Raji (cell line): ENCODE data around the gene CDK7.

Experiments
- POLR2A ChIP-seq: IDR thresholded peaks from 2 replicates; pipeline ENCODE4 v1.6.1; 2011; ENCODE audit warnings: low read depth, low read length, control low read depth; ENCODE audit not compliant: insufficient read depth

CDK7 gene

DNA sequence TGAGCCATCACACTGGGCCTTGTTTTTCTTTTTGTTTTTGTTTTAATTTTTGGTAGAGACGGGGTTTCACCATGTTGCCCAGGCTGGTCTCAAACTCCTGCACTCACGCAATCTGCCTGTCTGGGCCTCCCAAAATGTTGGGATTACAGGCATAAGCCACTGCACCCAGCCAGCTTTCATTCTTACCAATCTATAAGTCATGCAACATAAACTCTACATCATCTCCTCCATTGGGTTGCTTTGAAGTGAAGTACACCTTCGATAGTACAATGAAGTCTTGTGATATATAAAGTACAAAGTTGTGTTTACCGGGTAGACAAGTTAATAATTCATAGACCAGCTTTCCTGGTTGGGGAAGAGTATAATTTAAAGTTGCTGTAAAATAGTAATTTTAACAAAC lies 8.8 kb upstream of the CDK7 start:
- TF ChIP-seq POLR2A, result no peak

DNA sequence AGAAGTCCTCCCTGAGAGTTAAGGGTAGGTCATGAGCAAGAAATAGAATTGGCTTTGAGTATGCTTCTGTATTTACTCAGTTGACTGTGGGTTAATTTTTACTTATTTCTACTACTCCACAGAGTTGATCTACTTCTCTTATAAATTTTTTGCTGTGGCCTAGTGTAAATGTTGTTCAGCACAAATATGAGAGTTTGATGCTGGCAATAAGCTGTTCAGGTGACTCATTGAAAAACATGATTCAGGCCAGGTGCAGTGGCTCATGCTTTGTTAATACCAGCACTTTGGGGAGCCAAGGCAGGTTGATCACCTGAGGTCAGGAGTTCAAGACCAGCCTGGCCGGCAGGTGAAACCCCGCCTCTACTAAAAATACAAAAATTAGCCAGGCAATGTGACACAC lies 4.5 kb upstream of the CDK7 start:
- TF ChIP-seq POLR2A, result no peak

DNA sequence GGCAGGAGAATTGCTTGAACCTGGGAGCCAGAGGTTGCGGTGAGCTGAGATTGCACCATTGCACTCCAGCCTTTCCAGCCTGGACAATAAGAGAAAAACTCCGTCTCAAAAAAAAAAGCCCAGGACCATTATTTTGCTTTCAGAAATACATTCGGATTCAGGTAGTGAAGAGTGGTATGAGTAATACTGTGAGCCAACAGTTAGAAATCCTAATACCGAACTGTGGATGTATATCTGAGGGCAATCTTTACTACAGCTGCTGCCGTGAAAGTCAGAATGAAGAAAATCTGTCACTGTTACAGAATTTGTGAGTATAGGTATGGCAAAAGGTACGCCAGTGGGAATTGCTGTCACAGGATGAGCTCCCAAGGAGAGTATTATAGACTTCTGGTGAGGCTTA lies 3.4 kb upstream of the CDK7 start:
- no peak for TF ChIP-seq POLR2A

DNA sequence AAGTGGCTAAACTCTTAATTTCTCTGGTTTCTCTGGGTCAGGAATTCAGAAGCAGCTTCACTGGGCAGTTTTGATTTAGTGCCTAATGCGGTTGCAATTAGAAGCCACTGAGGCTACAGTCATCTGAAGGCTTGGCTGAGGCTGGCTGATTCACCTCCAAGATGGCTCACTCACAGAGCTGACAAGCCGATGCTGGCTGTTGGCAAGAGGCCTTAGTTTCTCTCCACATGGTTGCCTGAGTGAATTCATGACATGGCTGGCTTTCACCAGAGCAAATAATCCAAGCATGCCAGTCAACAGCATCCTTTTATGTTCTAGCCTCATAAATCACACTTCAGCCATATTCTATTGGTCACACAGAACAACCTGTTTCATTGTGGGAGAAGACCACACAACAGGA lies 2.8 kb upstream of the CDK7 start:
- no peak for TF ChIP-seq POLR2A

DNA sequence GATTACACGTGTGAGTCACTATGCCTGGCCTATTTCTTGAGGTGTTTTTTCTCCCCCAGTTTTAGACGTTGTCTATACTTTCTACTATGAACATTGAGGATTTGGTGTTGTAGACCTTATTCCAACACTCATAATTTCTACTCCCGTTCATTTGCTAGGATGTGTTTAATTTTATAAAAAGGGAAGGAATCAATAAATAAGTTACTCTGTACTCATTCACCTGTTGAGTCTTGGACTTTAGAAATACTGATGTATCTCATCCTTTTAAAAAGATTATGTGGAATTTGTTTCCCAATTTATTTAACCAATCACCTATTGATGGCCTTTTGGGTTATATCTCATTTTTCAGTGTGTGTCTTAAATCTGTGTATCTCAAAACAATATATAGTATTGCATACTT lies 3.2 kb downstream of the CDK7 start:
- no peak for TF ChIP-seq POLR2A

DNA sequence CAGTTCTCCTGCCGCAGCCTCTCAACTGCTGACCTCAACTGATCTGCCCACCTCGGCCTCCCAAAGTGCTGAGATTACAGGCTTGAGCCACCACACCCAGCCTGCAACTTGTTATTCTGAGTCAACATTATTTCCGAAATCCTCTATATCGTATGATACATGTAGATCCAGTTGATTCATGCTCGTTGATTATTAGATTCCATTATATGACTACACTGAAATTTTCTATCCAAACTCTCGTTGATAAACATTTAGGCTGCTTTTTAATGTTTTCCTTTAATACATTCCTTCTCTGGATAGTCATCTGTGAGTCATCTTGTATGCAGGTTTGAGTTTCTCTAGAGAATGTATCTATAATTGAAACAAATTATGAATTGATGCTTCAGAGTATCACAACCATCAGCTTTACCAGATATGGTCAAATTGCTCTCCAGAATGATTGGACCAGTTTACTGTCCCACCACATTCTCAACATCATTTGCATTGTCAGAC lies 4.1 kb downstream of the CDK7 start:
- TF ChIP-seq POLR2A, result no peak

DNA sequence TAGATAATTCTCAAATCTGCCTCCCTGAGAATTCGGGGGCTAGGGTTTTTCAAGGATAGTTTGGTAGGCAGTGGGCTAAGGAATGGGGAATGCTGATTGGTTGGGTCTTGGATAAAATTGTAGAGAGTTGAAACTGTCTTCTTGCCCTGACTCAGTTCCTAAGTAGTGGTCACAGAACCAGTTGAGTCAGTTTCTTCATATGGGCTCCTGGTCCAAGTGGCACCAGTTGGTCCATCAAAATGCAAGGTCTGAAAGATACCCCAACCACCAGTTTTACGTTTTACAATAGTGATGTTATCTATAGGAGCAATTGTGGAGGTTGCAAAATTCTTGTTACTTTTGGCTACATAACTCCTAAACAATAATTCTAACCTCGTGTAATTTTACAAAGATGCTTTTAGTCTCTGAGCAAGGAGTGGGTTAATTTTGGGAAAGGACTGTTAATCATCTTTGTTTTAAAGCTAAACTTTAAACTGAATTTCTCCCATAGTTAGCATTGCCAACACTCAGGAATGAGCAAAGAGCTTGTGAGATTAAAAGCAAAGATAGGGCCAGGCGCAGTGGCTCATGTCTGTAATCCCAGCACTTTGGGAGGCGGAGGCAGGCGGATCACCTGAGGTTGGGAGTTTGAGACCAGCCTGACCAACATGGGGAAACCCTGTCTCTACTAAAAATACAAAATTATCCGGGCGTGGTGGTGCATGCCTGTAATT lies 7.7 kb downstream of the CDK7 start:
- no peak for TF ChIP-seq POLR2A

DNA sequence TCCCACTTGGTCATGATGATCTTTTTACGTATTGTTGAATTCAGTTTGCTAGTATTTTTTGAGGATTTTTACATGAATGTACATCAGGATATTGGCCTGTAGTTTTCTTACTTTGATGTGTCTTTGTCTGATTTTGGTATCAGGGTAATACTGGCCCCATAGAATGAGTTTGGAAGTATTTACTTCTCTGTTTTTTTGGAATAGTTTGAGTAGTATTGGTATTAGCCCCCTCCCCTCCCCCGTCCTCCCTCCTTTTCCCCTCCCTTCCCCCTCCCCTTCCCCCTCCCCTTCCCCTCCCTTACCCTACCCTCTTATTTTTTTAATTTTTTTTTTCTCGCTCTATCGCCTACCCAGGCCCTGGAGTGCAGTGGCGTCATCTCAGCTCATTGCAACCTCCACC lies 10.3 kb downstream of the CDK7 start:
- no peak for TF ChIP-seq POLR2A

DNA sequence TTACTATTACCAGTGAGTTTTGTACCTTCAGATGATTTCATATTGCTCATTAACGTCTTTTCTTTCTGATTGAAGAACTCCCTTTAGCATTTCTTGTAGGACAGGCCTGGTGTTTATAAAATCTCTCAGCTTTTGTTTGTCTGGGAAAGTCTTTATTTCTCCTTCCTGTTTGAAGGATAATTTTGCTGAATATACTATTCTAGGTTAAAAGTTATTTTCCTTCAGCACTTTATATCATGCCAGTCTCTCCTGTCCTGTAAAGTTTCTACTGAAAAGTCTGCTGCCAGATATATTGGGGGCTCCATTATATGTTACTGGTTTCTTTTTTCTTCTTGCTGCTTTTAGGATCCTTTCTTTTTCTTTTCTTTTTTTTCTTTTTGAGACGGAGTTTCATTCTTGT lies 13.3 kb downstream of the CDK7 start:
- no peak for TF ChIP-seq POLR2A

DNA sequence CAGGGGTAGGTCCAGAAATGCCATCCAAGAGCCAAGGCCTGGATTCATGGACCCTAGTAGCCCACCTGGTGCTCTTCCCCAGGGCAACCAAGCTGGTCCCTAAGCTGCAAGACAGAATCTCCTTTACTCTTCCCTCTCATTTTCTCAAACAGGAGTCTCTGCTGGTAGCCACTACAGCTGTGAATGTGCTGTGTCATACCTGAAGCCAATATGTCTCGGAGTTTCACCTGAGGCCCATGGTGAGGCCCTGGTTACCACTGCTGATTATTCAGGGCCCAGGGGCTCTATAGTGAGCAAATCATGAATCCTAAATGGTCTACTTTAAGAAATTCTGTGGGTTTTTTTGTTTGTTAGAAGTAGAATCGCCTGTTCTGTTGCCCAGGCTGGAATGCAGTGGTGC lies 15.9 kb downstream of the CDK7 start:
- no peak for TF ChIP-seq POLR2A

DNA sequence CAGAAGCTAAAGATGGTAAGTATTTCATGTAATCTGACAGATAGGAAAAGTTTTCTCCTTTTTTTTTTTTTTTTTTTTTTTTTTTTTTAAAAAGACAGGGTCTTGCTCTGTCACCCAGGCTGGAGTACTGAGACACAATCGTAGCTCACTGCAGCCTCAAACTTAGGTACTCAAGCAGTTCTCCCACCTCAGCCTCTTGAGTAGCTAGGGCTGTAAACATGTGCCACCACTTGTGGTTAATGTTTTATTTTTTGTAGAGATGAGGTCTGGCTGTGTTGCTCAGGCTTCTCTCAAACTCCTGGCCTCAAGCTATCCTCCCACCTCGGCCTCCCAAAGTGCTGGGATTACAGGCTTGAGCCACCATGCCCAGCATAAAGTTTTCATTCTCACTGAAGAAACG lies 17.8 kb downstream of the CDK7 start:
- TF ChIP-seq POLR2A, result no peak

DNA sequence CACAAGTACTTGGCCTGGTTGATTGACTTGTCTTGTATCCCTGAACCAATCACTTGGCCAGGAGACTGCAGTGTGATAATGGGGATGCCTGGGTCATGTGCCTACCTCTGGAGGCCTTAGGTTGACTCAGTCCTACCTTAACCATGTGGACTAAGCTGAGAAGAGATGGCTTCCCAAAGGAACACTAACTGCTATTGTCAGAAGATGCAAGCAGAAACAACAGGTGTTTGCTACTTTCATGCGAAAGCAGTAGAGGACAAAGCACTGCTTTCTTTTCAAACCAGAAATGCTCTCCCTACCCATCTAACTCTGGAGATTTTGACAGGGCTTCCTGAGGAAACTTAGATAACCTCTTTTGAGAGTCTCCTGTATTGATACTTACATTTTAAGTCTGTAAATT lies 22.9 kb downstream of the CDK7 start:
- no peak for TF ChIP-seq POLR2A

DNA sequence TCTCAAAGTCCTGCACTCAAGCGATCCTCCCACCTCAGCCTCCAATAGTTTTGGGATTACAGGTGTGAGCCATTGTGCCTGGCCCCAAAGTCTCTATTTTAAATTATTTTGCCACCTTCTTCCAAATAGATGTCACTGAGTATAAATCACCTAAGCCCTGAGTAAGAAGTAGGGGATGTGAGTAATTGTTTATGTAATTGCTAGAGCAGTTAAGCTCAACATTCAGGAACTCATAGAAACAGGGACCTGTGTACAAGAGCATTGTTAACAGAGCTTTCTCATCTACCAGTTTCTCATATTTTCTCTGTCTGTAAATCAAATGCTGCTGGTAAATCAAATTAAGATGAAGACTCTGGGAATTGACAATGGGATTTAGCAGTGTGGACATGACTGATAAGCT lies 26.3 kb downstream of the CDK7 start:
- no peak for TF ChIP-seq POLR2A

DNA sequence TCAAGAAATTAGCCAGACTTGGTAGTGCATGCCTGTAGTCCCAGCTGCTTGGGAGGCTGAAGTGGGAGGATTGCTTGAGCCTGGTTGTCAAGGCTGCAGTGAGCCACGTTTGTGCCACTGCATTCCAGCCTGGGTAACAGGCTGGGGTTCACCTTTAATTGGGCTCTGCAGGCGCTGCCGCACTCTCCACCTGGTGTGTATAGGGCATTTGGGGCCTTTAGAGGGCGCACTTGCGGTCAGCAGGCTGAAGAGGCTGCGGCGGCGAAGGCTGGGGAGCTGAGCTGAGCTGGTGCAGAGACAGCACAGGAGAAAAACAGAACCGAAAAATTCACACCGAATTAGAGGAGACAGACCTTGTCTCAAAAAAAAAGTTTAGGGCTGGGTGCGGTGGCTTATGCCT lies 31.2 kb downstream of the CDK7 start:
- no peak for TF ChIP-seq POLR2A

DNA sequence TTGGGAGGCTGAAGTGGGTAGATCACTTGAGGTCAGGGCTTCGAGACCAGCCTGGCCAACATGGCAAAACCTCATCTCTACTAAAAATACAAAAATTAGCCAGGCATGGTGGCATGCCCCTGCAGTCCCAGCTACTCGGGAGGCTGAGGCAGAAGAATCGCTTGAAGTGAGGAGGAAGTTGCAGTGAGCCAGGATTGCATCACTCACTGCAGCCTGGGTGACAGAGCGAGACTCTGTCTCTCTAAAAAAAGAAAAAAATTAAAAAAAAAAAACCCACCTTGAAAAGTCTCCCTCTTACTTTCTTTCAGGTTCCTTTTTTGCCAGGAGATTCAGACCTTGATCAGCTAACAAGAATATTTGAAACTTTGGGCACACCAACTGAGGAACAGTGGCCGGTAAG lies 34.2 kb downstream of the CDK7 start:
- TF ChIP-seq POLR2A, result no peak

DNA sequence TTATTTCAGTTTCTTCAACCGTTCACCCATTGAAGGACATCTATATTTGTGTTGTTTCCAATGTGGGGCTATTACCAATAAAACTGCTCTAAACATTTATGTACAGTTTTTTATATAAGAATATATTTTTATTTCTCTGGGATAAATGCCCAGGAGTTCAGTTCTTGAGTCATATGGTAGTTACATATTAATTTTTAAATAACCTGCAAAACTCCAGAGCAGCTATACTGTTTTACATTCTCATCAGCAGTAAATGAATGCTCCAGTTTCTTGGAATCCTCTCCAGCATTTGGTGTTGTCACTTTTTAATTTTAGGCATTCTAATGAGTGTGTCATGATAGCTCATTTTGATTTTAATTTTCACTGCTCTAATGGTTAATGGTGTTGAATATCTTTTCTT lies 36.2 kb downstream of the CDK7 start:
- no peak for TF ChIP-seq POLR2A

DNA sequence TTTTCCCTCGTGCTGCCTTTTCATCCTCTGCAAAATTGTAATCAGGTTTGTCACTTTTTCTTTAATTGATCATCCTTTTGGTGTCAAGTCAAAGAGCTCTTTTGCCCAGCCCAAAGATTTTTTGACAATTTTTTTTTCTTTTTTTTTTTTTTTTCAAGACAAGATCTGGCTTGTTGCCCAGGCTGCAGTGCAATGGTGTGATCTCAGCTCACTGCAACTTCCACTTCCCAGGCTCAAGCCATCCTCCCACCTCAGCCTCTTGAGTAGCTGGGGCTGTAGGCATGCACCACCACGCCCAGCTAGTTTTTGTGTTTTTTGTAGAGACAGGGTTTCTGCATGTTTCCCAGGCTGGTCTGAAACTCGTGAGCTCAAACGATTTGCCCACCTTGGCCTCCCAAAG lies 36.7 kb downstream of the CDK7 start:
- TF ChIP-seq POLR2A, result no peak
